ENCODE data around the gene MAPK11. TPM values are rescaled to one million over a fixed set of nuclear protein-coding genes. Genes with fewer than 3 reads are reported as not detected.

The MAPK11 gene
- total RNA-seq, 2 donors from 2014 or later = 0.33 to 0.40 TPM

DNA sequence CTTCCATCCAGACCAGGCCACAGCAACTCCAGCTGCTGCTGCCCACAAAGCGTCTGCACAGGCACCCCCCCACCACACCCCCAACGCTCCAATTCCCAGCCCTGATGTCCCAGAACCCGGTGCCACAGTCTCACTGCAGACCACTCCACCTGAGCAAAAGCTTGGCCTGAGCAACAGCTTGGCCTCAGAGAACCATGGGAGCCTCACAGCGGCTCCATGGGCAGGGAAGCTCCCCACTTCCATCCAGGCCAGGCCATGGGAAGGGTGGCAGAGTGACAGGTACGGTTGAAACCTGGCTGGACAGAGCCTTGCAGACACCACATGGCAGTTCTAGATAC is 24.1 kb upstream of the MAPK11 start:
- Histone ChIP-seq H3K27ac (ENCODE audit: low read depth, low read length) (peak overlapping the region; percentile 10), H3K4me1 (ENCODE audit: control insufficient read depth, insufficient read depth, low read length) (peaks cover 15% of the 10 kb centered on the region), H3K36me3 (ENCODE audit: control insufficient read depth, insufficient read depth, low read length) (peaks cover 2% of the 10 kb centered on the region), H3K4me3 (ENCODE audit: low read length) (no peak overlapping the region), H3K27me3 (ENCODE audit: control insufficient read depth, insufficient read depth, low read length, poor library complexity, severe bottlenecking) (no peaks in the 10 kb centered on the region), H3K9me3 (ENCODE audit: control insufficient read depth, low read length) (no peaks in the 10 kb centered on the region), H3K9ac (ENCODE audit: extremely low read depth, low read length, poor library complexity, severe bottlenecking) (no peak overlapping the region)
- no peak overlapping the region for H3K4me3 Mint-ChIP-seq
- no peak for DNase-seq
- H3K27me3 Mint-ChIP-seq (ENCODE audit: insufficient read depth) = no peaks in the 10 kb centered on the region
- H3K9me3 Mint-ChIP-seq = no peaks in the 10 kb centered on the region
- TF ChIP-seq, protein P1, sequence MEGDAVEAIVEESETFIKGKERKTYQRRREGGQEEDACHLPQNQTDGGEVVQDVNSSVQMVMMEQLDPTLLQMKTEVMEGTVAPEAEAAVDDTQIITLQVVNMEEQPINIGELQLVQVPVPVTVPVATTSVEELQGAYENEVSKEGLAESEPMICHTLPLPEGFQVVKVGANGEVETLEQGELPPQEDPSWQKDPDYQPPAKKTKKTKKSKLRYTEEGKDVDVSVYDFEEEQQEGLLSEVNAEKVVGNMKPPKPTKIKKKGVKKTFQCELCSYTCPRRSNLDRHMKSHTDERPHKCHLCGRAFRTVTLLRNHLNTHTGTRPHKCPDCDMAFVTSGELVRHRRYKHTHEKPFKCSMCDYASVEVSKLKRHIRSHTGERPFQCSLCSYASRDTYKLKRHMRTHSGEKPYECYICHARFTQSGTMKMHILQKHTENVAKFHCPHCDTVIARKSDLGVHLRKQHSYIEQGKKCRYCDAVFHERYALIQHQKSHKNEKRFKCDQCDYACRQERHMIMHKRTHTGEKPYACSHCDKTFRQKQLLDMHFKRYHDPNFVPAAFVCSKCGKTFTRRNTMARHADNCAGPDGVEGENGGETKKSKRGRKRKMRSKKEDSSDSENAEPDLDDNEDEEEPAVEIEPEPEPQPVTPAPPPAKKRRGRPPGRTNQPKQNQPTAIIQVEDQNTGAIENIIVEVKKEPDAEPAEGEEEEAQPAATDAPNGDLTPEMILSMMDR (conservative IDR thresholded peaks at IDR 0.05) = no peak
- H3K36me3 Mint-ChIP-seq (ENCODE audit: low read depth) = peaks cover 2% of the 10 kb centered on the region
- 71 to 90% methylated on average over 3 to 5 of the region's 5 CpGs for WGBS, 2 experiments (ENCODE audit: insufficient coverage in 1 of 2, insufficient read length in 1 of 2)
- peak overlapping the region; percentile 72 for H3K27ac Mint-ChIP-seq
- peaks cover 8% of the 10 kb centered on the region for H3K4me1 Mint-ChIP-seq

DNA sequence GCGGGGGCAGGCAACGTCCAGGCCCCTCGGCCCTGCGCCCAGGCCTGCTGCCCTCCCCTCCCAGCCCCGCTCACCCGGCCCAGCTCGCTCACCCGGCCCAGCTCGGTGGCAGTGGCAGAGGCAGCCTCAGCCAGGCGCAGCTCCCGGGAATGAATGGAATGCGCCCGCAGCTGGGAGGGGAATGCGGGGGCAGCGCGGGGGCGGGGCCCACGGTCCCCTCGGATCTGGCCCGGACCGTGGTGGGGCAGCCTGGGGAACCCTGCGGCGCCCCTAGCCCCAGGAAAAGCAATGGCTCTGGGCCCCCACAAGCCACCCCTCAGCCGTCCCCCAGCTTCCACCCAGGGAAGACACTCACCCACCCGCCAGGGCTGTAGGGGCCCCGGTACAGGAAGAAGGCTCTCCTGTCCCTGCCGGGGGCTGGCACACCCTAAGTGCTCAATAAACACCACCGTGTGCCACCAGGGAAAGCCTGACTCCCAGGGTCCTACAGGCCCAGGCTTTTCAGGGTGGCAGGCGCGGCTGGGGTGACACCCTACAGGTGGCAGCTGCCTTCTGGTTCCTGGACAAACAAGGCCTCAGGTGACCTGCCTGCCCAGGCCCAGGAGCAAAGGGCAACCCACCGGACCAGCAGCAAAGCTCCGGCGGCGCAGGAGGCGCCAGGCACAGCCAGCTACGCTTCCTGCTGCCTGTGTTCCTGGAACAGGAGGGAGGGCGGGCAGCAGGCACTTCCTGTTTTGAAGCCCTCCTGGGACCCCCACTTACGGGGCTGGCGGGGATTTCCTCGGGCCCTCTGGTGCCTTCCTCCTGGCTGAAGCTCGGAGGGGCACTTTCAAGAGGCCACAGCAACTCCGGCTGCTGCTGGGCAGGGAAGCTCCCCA is 23.5 kb upstream of the MAPK11 start:
- TF ChIP-seq, protein P1 (conservative IDR thresholded peaks at IDR 0.05) = no peak
- Mint-ChIP-seq H3K27ac (peak overlapping the region; percentile 72), H3K27me3 (ENCODE audit: insufficient read depth) (no peaks in the 10 kb centered on the region), H3K4me3 (no peak overlapping the region), H3K36me3 (ENCODE audit: low read depth) (peaks cover 5% of the 10 kb centered on the region), H3K4me1 (peaks cover 8% of the 10 kb centered on the region), H3K9me3 (no peaks in the 10 kb centered on the region)
- Histone ChIP-seq H3K4me1 (ENCODE audit: control insufficient read depth, insufficient read depth, low read length) (peaks cover 15% of the 10 kb centered on the region), H3K4me3 (ENCODE audit: low read length) (peak overlapping the region; percentile 66), H3K36me3 (ENCODE audit: control insufficient read depth, insufficient read depth, low read length) (peaks cover 6% of the 10 kb centered on the region), H3K27me3 (ENCODE audit: control insufficient read depth, insufficient read depth, low read length, poor library complexity, severe bottlenecking) (no peaks in the 10 kb centered on the region), H3K9me3 (ENCODE audit: control insufficient read depth, low read length) (no peaks in the 10 kb centered on the region), H3K27ac (ENCODE audit: low read depth, low read length) (peak overlapping the region; percentile 79), H3K9ac (ENCODE audit: extremely low read depth, low read length, poor library complexity, severe bottlenecking) (peak overlapping the region; percentile 69)
- WGBS, 2 experiments (ENCODE audit: insufficient coverage in 1 of 2, insufficient read length in 1 of 2) = 44 to 68% methylated on average over 16 to 42 of the region's 42 CpGs
- peak; percentile 95 for DNase-seq

DNA sequence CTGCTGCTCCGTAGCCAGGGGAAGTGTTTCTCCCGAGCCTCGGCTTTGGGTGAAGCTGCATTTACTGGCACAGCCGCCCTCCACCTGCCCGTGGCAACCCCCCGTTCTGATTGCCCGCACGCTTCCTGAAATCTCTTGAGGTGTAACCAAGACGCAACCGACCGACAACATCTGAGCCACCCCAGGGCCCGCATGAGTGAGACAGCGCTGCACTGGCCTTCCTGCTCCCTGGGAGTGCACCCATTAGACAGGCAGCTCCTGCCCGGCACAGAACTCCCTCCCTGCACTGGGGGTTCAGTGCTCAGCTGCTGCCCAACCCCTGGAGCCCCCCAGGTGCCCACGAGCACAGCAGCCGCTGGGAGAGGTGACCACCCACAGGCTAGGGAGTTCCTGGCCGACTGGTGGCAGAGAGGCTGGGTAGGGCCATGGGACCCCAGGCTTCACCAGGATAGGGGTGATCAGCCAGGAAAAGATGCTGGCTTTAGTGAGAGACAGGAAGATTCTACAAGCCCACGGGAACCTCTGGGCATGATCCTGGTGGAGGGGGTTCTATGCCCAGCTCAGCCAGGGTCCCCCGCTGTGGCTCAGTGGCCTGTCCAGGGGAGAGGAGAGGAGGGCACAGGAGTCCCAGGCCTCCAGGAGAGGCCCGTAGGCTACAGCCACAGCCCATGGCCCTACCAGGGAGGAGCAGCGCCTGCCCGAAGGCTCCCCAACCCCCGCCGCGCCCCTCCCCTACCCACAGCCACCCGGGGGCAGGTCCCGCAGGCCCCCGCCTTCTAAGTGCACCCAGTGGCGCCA is 22.7 kb upstream of the MAPK11 start:
- TF ChIP-seq, protein P1 (conservative IDR thresholded peaks at IDR 0.05) = no peak
- Histone ChIP-seq H3K9ac (ENCODE audit: extremely low read depth, low read length, poor library complexity, severe bottlenecking) (peak overlapping the region; percentile 69), H3K4me3 (ENCODE audit: low read length) (peak overlapping the region; percentile 66), H3K27ac (ENCODE audit: low read depth, low read length) (peak overlapping the region; percentile 75), H3K27me3 (ENCODE audit: control insufficient read depth, insufficient read depth, low read length, poor library complexity, severe bottlenecking) (no peaks in the 10 kb centered on the region), H3K9me3 (ENCODE audit: control insufficient read depth, low read length) (no peaks in the 10 kb centered on the region), H3K4me1 (ENCODE audit: control insufficient read depth, insufficient read depth, low read length) (peaks cover 15% of the 10 kb centered on the region), H3K36me3 (ENCODE audit: control insufficient read depth, insufficient read depth, low read length) (peaks cover 6% of the 10 kb centered on the region)
- H3K27ac Mint-ChIP-seq = peak overlapping the region; percentile 80
- no peaks in the 10 kb centered on the region for H3K9me3 Mint-ChIP-seq
- peaks cover 8% of the 10 kb centered on the region for H3K36me3 Mint-ChIP-seq (ENCODE audit: low read depth)
- WGBS, 2 experiments (ENCODE audit: insufficient coverage in 1 of 2, insufficient read length in 1 of 2) = 73 to 93% methylated on average over 12 to 29 of the region's 29 CpGs
- no peaks in the 10 kb centered on the region for H3K27me3 Mint-ChIP-seq (ENCODE audit: insufficient read depth)
- peak overlapping the region; percentile 12 for H3K4me3 Mint-ChIP-seq
- DNase-seq = no peak
- H3K4me1 Mint-ChIP-seq = peaks cover 8% of the 10 kb centered on the region
